SK-N-SH (cell line): ENCODE results near the gene AP3S1. TPM values are rescaled to one million over a fixed set of nuclear protein-coding genes. Genes with fewer than 3 reads are reported as not detected.

ENCODE experiments used
- CTCF ChIA-PET: fragments of 300-600, 350-600 bp; formaldehyde crosslinking; extraction: SDS; loops from one replicate; lab custom pipeline; 2021; lab: Yijun Ruan, JAX
- POLR2A ChIA-PET: fragments of 350-600 bp; sonication (Branson Sonifier 250); formaldehyde crosslinking; extraction: SDS; loops from one replicate; lab custom pipeline; 2020; ENCODE audit warnings: antibody characterized with exemption, inconsistent platforms; lab: Yijun Ruan, JAX
- DNase-seq: peaks from one replicate; pipeline ENCODE4 v3.0.0; 2012
- H2AFZ ChIP-seq: fragments of 200-600 bp; sonication (generic); 2 replicates; pipeline ENCODE4 v1.8.1; 2016; ENCODE audit warnings: antibody characterized with exemption, mild to moderate bottlenecking, low read depth
- H3F3A ChIP-seq: fragments of 200-600 bp; sonication (generic); replicated peaks from 2 replicates; pipeline ENCODE3; 2016; ENCODE audit warnings: antibody characterized with exemption, mild to moderate bottlenecking; ENCODE audit not compliant: insufficient read depth
- H3K27ac ChIP-seq, 2 experiments: fragments of 200-500 bp in 1 of 2; fragments of 200-600 bp in 1 of 2; sonication (Bioruptor generic) in 1 of 2; sonication (generic), shearing (Covaris generic) in 1 of 2; 2 replicates each; pipeline versions ENCODE4 v1.5.1 to v1.6.1; 2014 to 2016; ENCODE audit warnings: low read depth in 2 of 2, inconsistent platforms in 1 of 2, low read length in 1 of 2, mild to moderate bottlenecking in 1 of 2, mixed read lengths in 1 of 2
- H3K27me3 ChIP-seq: fragments of 200-600 bp; sonication (generic), shearing (Covaris generic); 2 replicates; pipeline ENCODE4 v1.6.1; 2016; ENCODE audit warnings: mixed run types; ENCODE audit not compliant: insufficient read depth
- H3K36me3 ChIP-seq, 2 experiments: fragments of 200-500 bp in 1 of 2; fragments of 200-600 bp in 1 of 2; sonication (Bioruptor generic) in 1 of 2; sonication (generic) in 1 of 2; replicated peaks in 1 of 2; 2 replicates each; pipeline versions ENCODE3 to v1.5.1; 2014 to 2016; ENCODE audit warnings: low read length in 1 of 2, mild to moderate bottlenecking in 1 of 2; ENCODE audit not compliant: insufficient read depth in 2 of 2, control insufficient read depth in 1 of 2
- H3K4me1 ChIP-seq, 2 experiments: fragments of 200-500 bp in 1 of 2; fragments of 200-600 bp in 1 of 2; sonication (Bioruptor generic) in 1 of 2; sonication (generic), shearing (Covaris generic) in 1 of 2; 2 replicates each; pipeline versions ENCODE4 v1.5.1 to v1.6.1; 2014 to 2016; ENCODE audit warnings: low read depth in 1 of 2, low read length in 1 of 2, mixed run types in 1 of 2; ENCODE audit not compliant: insufficient read depth in 2 of 2, control insufficient read depth in 1 of 2
- H3K4me2 ChIP-seq: fragments of 200-600 bp; sonication (generic), shearing (Covaris generic); 2 replicates; pipeline ENCODE4 v1.6.1; 2017; ENCODE audit warnings: mixed run types
- H3K4me3 ChIP-seq, 2 experiments: fragments of 200-500 bp in 1 of 2; fragments of 200-600 bp in 1 of 2; sonication (Bioruptor generic) in 1 of 2; sonication (generic), shearing (Covaris generic) in 1 of 2; 2 replicates each; pipeline versions ENCODE4 v1.5.1 to v1.8.1; 2014 to 2016; ENCODE audit warnings: low read depth in 2 of 2, inconsistent platforms in 1 of 2, low read length in 1 of 2, mild to moderate bottlenecking in 1 of 2, mixed read lengths in 1 of 2, moderate library complexity in 1 of 2
- H3K79me2 ChIP-seq: fragments of 200-600 bp; sonication (generic); 2 replicates; pipeline ENCODE4 v1.8.1; 2017; ENCODE audit warnings: mild to moderate bottlenecking; ENCODE audit not compliant: insufficient read depth
- H3K9ac ChIP-seq: fragments of 200-600 bp; sonication (generic); 2 replicates; pipeline ENCODE4 v1.6.1; 2017; ENCODE audit warnings: mixed run types
- H3K9me2 ChIP-seq: fragments of 200-600 bp; sonication (generic); 2 replicates; pipeline ENCODE4 v1.6.1; 2017; ENCODE audit warnings: mixed run types
- H3K9me3 ChIP-seq: fragments of 200-600 bp; sonication (generic); 2 replicates; pipeline ENCODE4 v1.6.1; 2017; ENCODE audit warnings: mixed run types, mild to moderate bottlenecking, moderate library complexity
- H4K20me1 ChIP-seq: fragments of 200-600 bp; sonication (generic); 2 replicates; pipeline ENCODE4 v1.6.1; 2017; ENCODE audit warnings: mild to moderate bottlenecking, mixed run types; ENCODE audit not compliant: insufficient read depth
- CHD2 ChIP-seq: fragments of 150-350 bp; IDR thresholded peaks from 2 replicates; pipeline ENCODE4 v1.6.1; 2018; ENCODE audit warnings: low read length; ENCODE audit not compliant: partially characterized antibody
- ELF1 ChIP-seq: IDR thresholded peaks from 2 replicates; pipeline ENCODE4 v1.4.0; 2012
- EP300 ChIP-seq, 2 experiments: IDR thresholded peaks; 2 replicates each; pipeline versions ENCODE4 v1.4.0 to v1.6.1; 2012; ENCODE audit warnings: borderline replicate concordance in 1 of 2, low read depth in 1 of 2, low read length in 1 of 2
- EZH2phosphoT487 ChIP-seq: fragments of 200-600 bp; sonication (generic); IDR thresholded peaks from 2 replicates; pipeline ENCODE4 v1.6.1; 2017; ENCODE audit warnings: low read depth, mixed run types, mild to moderate bottlenecking, antibody characterized with exemption, moderate library complexity, borderline replicate concordance
- FOXJ3 ChIP-seq: sonication (generic); formaldehyde crosslinking; IDR thresholded peaks from 2 replicates; pipeline ENCODE4 v1.5.1; 2020; ENCODE audit warnings: mild to moderate bottlenecking, missing genetic modification reagents
- GATA2 ChIP-seq: sonication (generic); formaldehyde crosslinking; IDR thresholded peaks from 2 replicates; pipeline ENCODE4 v1.5.0; 2020; ENCODE audit warnings: mild to moderate bottlenecking, missing genetic modification reagents
- MAX ChIP-seq: IDR thresholded peaks from 2 replicates; pipeline ENCODE4 v1.4.0; 2012; ENCODE audit warnings: low read depth
- MEF2A ChIP-seq: IDR thresholded peaks from 2 replicates; pipeline ENCODE4 v1.4.0; 2012; ENCODE audit warnings: low read depth, borderline replicate concordance
- NRF1 ChIP-seq: IDR thresholded peaks from 2 replicates; pipeline ENCODE4 v1.6.1; 2012; ENCODE audit warnings: low read depth, mild to moderate bottlenecking, low read length
- REST ChIP-seq: IDR thresholded peaks from 2 replicates; pipeline ENCODE4 v1.6.1; 2012; ENCODE audit warnings: mild to moderate bottlenecking, low read depth, low read length, moderate library complexity
- RFX5 ChIP-seq: IDR thresholded peaks from 2 replicates; pipeline ENCODE4 v1.6.1; 2012; ENCODE audit warnings: mild to moderate bottlenecking, improper control_type of control experiment, low read length
- SIN3A ChIP-seq: IDR thresholded peaks from 2 replicates; pipeline ENCODE4 v1.6.1; 2012; ENCODE audit warnings: low read depth, mild to moderate bottlenecking, low read length, moderate library complexity, borderline replicate concordance
- TAF1 ChIP-seq: IDR thresholded peaks from 2 replicates; pipeline ENCODE4 v1.6.1; 2012; ENCODE audit warnings: low read depth, mild to moderate bottlenecking, low read length, moderate library complexity, borderline replicate concordance
- YY1 ChIP-seq: IDR thresholded peaks from 2 replicates; pipeline ENCODE4 v1.4.0; 2012; ENCODE audit warnings: low read depth, mild to moderate bottlenecking
- WGBS: methylation state at CpG from one replicate; pipeline ENCODE4 v1.1.6; 2017; ENCODE audit warnings: low lambda C conversion rate; 5-methylcytosine and 5-hydroxymethylcytosine counted together
- polyA plus RNA-seq, 3 experiments: library from polyadenylated mRNA; depleted of rRNA; stranded (reverse); fragments of >200 nt; gene quantifications; 2 replicates each; pipeline ENCODE4 v1.2.3, GENCODE V29; 2012
- TF ChIP-seq, protein P1 (sequence below): fragments of 200-600 bp; sonication (generic); IDR thresholded peaks from 2 replicates; pipeline ENCODE4 v1.6.1; 2017; ENCODE audit warnings: antibody characterized with exemption, mild to moderate bottlenecking, moderate library complexity

AP3S1 gene
- polyA plus RNA-seq, 1 of the 3 experiments (the other 2 are of a cell fraction) = 21.6 TPM

DNA sequence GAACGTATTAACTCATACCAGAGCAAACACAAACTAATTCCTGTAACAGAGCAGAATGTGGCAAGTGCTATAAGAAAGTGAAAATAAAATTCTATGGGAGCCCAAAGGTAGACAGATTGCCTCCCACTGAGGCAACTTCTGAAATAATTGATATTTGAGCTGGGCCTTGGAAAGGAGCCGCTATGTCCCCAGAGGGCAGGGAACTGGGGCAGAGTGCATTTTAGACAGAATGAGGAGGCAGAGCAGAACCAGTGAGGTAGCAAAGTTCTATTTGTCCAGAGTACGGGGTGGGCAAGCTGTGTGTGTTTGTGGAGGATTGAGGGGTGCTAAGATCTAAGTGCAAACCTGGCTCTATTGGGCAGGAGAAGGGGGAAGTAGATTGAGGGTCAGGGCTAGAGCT lies 45.1 kb upstream of the AP3S1 start:
- H3K79me2 ChIP-seq = no peaks in the 10 kb centered on the region
- no peaks in the 10 kb centered on the region for H3K9me2 ChIP-seq
- POLR2A ChIA-PET = no interaction called here
- no peak overlapping the region for H3K4me2 ChIP-seq
- CTCF ChIA-PET = no interaction called here
- H3K36me3 ChIP-seq = no peaks in the 10 kb centered on the region
- no peak overlapping the region for H2AFZ ChIP-seq
- no peaks in the 10 kb centered on the region for H4K20me1 ChIP-seq
- WGBS = 59% methylated on average over 3 of the region's 3 CpGs
- no peak overlapping the region for H3K4me3 ChIP-seq
- H3K9me3 ChIP-seq = no peaks in the 10 kb centered on the region
- H3K27me3 ChIP-seq = no peaks in the 10 kb centered on the region
- no peaks in the 10 kb centered on the region for H3F3A ChIP-seq
- DNase-seq = no peak
- H3K9ac ChIP-seq = no peak overlapping the region
- H3K27ac ChIP-seq = no peak overlapping the region
- no peaks in the 10 kb centered on the region; a peak in 1 of 4 replicates for H3K4me1 ChIP-seq
- TF ChIP-seq, protein P1, sequence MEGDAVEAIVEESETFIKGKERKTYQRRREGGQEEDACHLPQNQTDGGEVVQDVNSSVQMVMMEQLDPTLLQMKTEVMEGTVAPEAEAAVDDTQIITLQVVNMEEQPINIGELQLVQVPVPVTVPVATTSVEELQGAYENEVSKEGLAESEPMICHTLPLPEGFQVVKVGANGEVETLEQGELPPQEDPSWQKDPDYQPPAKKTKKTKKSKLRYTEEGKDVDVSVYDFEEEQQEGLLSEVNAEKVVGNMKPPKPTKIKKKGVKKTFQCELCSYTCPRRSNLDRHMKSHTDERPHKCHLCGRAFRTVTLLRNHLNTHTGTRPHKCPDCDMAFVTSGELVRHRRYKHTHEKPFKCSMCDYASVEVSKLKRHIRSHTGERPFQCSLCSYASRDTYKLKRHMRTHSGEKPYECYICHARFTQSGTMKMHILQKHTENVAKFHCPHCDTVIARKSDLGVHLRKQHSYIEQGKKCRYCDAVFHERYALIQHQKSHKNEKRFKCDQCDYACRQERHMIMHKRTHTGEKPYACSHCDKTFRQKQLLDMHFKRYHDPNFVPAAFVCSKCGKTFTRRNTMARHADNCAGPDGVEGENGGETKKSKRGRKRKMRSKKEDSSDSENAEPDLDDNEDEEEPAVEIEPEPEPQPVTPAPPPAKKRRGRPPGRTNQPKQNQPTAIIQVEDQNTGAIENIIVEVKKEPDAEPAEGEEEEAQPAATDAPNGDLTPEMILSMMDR = no peak
- TF ChIP-seq REST (no peak), NRF1 (no peak), TAF1 (no peak), GATA2 (CRISPR knock-in tag) (no peak), MAX (no peak), YY1 (no peak), RFX5 (no peak), ELF1 (no peak), SIN3A (no peak), EP300 (IDR thresholded peaks at IDR 0.05; ENCODE audit: borderline replicate concordance in 1 of 2, low read depth in 1 of 2, low read length in 1 of 2) (no peak), CHD2 (no peak), MEF2A (no peak), FOXJ3 (CRISPR knock-in tag) (no peak), EZH2phosphoT487 (no peak)
